Activated gamma-delta T cell (primary cell): Measurements from ENCODE around the gene WBP1L.
"Not testable (repeated sequence)": the region's sequence is repeated elsewhere in the genome, so short reads cannot be mapped to it uniquely, and the experiment has no call there.

ENCODE experiments used
- DNase-seq: peaks from one replicate; lab custom pipeline; 2025; lab: John Stamatoyannopoulos, UW

WBP1L gene

DNA sequence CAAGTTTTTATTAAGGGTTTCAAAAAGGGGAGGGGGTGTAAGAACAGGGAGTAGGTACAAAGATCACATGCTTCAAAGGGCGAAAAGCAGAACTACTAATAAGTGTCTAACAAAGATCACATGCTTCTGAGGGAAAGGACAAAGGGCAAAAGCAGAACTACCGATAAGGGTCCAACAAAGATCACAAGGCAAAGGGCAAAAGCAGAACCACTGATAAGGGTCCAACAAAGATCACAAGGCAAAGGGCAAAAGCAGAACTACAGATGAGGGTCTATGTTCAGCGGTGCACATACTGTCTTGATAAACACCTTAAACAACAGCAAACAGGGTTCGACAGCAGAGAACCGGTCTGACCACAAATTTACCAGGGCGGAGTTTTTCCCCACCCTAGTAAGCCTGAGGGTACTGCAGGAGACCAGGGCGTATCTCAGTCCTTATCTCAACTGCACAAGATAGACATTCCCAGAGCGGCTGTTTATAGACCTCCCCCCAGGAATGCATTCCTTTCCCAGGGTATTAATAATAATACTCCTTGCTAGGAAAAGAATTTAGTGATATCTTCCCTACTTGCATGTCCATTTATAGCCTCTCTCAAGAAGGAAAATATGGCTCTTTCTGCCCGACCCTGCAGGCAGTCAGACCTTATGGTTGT is 94.7 kb downstream of the WBP1L start:
- not testable (repeated sequence) for DNase-seq

DNA sequence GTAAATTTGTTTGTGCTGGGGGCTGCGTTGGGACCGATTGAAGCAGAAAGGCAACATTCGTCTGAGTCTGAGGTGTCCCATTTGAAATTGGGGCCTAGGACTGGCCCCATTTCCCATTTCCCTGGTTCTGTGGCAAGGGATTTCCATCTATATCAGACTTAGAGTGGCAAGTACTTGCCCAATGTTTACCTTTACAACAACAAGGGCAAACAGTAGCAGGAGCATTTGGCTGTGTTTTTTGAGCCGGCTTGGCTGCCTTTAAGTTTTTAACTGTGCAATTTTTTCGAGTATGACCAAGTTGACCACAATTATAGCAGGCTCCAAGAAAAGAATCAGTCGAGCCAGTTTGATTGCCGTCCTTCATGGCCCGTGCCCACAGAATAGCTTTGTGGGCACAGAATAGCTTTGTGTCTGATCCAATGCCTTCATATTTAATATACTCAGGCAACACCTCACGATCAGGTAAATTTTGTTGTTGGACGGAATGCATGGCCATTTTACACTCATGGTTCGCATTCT is 98.1 kb downstream of the WBP1L start:
- no peak for DNase-seq

DNA sequence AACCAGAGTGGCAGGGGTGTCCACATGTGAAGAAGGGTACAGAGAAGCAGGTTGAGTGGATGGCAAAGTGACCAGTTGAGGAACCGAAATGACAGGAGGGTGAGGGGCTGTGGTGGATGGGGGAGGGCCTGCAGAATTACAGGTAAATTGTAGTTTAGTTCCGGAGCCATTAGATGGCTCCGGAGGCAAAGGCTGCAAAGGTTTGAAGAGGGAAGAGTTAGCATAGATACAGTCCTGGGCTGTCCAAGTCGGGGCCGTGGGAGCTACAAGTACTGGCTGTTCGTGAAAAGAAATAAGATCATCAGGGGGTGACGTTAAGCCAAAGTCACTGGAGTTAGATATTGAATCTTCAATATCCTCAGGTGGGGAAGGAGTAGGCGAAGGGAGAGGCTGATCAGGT is 99.4 kb downstream of the WBP1L start:
- DNase-seq: not testable (repeated sequence)

DNA sequence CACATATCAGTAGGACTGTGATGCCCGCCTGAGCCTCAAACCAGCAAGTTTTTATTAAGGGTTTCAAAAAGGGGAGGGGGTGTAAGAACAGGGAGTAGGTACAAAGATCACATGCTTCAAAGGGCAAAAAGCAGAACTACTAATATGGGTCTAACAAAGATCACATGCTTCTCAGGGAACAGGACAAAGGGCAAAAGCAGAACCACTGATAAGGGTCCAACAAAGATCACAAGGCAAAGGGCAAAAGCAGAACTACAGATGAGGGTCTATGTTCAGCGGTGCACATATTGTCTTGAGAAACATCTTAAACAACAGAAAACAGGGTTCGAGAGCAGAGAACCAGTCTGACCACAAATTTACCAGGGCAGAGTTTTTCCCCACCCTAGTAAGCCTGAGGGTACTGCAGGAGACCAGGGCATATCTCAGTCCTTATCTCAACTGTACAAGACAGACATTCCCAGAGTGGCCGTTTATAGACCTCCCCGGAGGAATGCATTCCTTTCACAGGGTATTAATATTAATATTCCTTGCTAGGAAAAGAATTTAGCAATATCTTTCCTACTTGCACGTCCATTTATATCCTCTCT is 100.5 kb downstream of the WBP1L start:
- DNase-seq: not testable (repeated sequence)

GRCh38 chr10:102845352-102845902 is 101.7 kb downstream of the WBP1L start:
- DNase-seq: no peak

- DNase-seq: no peak
Measured at GRCh38 chr10:102850025-102850518, 106.3 kb downstream of the WBP1L start.

- DNase-seq: not testable (repeated sequence)
Measured at GRCh38 chr10:102853237-102853636, 109.5 kb downstream of the WBP1L start.

- DNase-seq: not testable (repeated sequence)
Measured at GRCh38 chr10:102855731-102856436, 112.1 kb downstream of the WBP1L start.

DNA sequence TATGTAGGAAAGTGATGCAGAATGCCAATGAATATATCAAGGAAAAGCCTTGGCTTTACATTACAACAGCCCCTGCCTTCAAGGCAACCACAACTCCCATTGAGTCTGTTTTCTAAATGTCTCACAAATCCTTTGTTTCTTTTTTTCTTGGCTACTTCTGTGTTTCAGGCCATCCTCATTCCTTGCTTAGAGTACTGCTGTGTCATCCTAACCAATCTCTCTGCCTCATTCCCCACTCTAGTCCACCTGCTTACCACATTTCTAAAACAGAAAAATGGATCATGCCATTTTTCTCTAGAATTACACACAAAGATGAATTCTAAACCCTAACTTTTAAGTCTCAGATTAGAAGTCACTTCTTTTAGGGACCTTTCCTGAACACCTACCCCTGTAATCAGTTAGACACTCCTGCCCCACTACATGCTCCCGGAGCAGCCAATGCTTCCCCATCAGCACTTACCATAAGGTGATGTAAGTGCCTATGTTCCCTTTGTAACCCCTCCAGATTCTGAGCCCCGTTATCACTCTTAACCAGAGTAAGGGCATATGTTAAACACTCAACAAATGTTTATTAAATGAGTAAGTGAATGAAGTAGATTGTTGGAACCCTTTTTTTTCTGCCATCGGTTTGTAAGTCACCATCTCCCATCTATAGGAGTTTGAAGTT is 113.1 kb downstream of the WBP1L start:
- no peak for DNase-seq

- no peak for DNase-seq
Measured at GRCh38 chr10:102859911-102860310, 116.2 kb downstream of the WBP1L start.

DNA sequence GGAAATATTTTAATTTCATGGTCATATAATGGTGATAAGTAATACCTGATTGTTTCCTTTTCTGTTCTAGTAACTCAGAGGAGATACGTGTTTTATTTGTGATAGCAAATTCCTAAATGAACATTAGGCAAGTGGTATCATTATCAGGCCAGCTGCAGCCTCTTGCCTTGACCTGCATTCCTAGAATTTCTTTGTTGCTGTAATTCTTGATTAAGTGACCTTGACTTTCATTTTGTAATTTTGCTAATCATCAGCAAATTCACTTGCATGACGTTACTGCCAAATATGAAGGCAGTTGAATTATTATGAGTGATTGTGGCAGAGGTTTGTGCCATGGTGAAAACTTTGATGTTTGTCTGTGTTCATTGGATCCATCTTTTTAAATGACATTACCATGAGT is 119.9 kb downstream of the WBP1L start:
- no peak for DNase-seq

- DNase-seq: no peak
Measured at GRCh38 chr10:102865620-102866019, 121.9 kb downstream of the WBP1L start.
